ENCODE data around the gene CIAO3.

DNA sequence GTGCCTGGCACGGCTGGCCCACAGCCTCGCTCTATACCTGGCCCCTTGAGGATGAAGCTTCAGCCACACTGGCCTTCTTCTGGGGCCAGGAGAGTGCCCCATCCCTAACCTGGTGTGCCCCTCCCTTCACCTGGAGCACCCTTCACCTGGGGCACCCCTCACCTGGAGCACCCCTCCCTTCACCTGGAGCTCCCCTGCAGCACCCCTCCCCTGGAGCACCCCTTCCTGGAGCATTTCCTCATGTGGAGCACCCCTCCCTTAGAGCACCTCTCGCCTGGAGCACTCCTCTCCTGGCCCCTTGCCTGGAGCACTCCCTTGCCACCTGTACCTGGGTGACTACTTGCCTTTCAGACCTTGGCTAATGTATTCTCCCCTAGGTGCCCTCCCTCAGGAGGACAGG is 32.8 kb downstream of the CIAO3 start:
- TF ChIP-seq, protein P1, sequence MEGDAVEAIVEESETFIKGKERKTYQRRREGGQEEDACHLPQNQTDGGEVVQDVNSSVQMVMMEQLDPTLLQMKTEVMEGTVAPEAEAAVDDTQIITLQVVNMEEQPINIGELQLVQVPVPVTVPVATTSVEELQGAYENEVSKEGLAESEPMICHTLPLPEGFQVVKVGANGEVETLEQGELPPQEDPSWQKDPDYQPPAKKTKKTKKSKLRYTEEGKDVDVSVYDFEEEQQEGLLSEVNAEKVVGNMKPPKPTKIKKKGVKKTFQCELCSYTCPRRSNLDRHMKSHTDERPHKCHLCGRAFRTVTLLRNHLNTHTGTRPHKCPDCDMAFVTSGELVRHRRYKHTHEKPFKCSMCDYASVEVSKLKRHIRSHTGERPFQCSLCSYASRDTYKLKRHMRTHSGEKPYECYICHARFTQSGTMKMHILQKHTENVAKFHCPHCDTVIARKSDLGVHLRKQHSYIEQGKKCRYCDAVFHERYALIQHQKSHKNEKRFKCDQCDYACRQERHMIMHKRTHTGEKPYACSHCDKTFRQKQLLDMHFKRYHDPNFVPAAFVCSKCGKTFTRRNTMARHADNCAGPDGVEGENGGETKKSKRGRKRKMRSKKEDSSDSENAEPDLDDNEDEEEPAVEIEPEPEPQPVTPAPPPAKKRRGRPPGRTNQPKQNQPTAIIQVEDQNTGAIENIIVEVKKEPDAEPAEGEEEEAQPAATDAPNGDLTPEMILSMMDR (IDR thresholded peaks at IDR 0.05), result no peak
- TF ChIP-seq POLR2A (IDR thresholded peaks at IDR 0.05), result no peak
